NCI-H2081 treated with DMSO at 0.1 percent for 48 hours (cell line): ENCODE measurements around the gene SETD3.

ENCODE experiments used
- DNase-seq: peaks from one replicate; lab custom pipeline; 2025; lab: John Stamatoyannopoulos, UW

The SETD3 gene

GRCh38 chr14:99516871-99517642, 36.4 kb upstream of the SETD3 start:
- no peak for DNase-seq

DNA sequence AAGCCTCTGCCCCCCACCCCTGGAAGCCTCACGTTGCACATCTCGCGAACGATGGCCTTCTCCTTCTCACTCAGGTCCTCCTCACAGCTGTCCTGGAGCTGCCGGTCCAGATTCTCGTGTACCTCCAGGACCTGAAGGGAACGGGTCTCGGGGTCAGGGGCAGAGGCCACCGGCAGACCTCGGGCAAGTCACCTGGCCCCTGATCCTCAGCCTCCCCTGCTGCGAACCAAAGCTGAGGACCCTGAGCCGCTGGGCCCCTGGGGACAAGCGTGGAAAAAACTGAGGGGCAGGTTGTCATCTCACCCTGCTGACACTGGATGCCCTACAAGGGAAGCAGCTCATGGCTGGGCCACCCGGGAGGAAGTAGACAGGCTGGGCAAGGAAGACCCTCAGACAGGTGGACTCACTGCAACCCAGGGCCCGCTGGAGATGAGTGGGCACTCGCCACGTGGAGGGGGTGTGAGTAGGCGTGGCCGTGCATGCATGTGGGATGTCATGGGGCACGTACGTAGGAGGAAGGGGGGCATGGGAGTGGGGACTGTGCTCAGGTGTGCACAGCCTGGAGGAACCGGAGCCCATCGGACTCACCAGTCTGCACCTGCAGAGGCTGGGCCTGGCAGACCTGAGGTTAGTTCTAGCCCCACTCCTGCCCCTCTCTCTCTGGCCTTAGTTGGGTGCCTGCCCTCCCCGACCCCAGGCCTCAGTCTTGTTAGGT, 35.7 kb upstream of the SETD3 start:
- DNase-seq, result no peak

DNA sequence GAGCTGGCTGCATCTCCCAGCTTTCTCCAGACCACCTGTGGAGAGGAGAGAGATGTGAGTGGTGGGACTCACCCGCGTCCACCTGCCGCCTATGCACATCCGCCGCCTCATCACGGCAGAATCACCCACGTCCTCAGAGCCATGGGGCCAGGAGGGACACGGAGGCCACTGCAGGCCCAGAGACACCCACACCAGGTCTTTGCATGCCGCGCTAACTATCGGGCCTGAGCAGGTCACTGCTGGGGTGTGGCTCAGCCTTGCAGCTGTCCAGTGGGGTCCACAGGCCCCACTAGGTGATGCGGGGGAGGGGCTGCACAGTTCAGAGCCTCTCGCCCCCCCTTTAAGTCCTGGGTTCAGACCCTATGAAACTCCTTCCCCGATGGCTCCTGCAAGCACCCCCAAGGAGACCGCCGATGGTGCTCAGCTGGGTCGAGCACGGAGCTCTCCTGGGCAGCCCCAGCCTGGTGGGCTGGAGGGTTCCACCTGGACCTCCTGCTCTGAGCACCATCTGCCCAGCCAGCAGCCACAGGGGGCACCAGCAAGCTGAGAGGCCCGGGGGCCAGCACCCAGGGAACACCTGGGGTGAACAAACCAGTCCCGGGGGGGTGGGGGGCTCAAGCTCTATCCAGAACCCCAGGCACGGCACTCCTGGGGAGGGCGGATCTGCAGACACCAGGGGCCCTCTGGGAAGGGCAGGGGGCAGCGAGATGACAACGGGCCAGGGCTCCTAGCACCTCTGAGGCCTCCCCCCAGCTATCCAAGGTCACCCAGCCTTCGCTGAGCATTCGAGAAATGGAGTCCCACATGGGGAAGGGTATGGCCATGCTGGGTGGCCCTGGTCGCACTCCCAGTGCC, 34.9 kb upstream of the SETD3 start:
- DNase-seq, result no peak

DNA sequence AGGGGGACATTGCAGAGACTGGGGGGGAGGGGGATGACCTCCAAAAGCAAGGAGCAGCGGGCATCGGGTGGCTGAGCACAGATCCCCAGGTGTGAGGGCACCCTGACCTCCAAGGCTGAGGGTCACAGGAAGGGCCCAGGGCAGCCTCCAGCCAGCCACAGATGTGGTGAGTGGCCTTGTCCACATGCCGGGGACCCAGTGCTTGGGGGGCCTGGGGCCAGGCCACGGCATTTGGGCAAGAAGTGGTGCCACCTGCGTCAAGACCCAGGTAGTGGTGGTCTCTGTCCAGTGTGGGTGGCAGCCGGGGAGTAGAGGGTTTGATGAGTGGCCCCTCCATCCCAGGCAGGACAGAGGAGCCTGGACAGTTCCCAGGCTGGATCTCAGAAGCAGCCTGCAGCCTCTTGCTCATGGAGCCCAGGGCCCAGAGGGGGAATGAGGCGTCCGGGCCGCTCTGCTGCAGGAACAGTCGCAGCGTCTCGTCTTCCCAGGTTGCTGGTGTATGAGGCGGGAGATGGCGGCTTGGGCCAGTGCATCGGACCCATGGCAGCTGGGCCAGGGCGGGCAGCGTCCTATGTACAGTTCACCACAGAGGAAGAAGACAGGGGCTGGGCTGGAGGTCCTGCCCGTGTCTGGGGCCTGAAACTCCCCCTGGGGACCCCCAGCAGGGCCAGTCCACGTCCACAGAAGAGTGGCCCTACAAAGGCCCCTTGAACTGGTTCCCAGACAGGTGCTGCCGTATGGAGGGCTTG, 34.1 kb upstream of the SETD3 start:
- no peak for DNase-seq

GRCh38 chr14:99513946-99514551, 33.4 kb upstream of the SETD3 start:
- no peak for DNase-seq

DNA sequence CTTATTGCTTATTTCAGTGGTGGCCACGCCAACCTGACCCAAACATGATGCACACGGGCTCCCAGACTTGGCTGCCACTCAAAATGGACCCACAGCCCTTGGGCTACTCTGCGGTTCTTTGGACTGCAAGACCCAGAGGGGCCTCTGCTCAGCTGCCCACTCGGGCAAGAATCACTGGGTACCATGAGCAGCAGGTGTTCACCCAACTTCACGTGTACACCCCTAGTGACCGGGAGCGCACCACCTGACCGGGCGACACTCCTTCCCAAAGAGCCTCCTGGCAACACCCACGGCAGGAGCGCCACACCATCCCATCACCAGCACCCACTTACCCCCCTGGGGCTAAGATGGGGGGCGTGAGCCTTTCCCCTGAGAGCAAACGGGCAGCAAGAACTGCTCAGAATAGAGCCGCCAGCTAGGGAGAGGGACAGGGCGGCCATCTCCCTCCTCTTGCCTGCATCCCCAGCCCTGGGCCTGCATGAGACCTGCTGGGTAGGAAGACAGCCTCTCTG, 32.6 kb upstream of the SETD3 start:
- no peak for DNase-seq

DNA sequence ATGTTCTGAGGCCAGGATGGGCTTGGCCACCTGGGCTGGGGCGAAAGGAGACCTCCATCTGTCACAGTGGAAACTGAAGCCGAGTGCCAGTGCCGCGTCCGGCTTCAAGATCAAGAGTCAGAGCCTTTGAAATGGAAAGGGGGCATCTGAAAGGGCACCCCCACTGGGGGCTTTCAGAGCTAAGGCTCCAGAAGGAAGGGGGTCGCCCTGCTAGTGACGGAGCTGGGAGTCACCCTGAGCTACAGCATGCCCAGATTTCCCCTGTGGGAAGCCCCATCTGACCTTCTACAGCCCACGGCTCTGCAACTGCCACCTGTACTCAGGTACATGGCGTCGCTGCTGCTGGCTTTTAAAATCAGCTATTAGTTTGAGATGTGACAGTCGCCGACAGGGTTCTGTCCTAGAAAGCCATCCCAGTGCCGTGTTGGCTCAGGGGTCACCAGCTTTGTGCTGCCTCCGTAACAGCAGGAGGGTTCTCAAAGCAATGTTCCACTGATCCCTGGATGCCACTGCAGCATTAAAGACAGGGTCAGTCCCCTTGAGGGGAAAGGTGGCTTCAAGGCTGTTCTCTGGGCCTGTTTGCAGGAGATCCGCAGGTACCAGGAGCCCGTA, 32.0 kb upstream of the SETD3 start:
- no peak for DNase-seq

DNA sequence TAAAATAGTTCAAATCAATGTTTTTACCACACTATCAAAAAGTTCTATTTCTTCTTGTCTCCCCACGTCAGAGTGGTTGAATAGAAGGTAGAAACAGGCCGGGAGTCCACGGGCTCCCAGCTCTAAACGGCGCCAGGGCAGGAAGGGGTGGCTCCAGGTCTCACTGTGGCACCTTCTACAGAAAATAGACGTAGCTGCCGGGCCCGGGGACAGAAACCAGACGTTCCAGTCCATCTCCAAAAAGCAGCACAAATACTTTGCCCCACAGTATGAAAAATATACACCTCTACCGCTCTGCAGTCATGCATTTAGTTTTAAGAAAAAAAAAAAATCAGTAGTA, 31.4 kb upstream of the SETD3 start:
- no peak for DNase-seq

DNA sequence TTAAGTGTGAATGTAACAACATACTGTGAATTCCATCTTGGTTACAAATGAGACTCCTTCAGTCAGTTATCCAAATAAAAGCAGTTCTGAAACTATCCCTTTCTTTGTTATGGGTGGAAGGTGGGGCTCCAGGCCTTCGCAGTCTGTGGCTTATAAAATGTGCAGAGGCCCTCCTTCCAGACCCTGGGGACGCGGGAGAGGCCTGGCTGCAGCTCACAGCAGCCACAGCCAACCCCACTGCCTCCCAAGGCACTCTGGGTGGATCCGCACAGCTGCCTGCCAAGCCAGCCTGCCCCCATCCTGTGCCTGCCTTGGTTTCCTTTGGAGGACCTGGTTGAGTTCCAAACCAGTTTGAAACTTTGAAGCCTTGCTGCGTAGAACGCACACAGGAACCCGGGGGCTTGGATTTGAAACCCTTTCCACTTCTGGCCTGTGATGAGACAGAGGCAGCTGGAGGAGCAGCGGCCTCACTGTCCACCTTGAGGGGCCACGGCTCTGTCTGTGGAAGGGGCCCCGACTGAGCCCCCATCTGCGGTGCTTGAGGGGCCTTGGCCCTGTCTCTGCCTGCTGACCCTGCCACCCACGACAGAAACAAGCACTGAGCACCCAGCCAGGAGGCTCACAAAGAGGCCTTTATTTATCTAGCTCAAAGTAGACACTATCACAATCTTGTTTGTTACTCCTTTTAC, 30.9 kb upstream of the SETD3 start:
- DNase-seq, result no peak

DNA sequence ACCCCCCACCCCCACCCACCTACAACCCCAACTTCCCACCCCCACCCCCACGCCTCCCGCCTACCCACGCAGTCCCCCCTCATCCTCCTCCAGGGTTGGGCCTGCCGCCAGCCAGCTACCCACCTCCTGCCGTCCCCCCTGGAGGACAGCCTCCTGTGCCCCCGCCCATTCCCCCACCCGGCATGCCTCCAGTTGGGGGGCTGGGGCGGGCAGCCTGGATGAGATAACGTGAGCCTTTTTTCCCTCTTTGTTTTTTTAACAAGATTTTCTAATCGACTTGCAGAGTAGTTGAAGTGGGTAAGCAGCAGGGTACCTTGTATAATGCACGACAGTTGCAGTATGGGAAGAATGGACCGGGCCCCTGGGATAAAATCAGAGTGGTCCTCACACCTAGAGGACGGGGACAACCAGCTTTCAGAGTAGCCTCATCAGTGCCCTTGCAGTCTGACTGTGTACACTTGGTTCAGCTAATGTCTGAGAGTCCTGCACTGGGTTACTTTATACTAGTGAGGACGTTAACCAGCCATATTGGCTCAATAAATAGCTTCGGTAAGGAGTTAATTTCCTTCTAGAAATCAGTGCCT, 30.0 kb upstream of the SETD3 start:
- no peak for DNase-seq

DNA sequence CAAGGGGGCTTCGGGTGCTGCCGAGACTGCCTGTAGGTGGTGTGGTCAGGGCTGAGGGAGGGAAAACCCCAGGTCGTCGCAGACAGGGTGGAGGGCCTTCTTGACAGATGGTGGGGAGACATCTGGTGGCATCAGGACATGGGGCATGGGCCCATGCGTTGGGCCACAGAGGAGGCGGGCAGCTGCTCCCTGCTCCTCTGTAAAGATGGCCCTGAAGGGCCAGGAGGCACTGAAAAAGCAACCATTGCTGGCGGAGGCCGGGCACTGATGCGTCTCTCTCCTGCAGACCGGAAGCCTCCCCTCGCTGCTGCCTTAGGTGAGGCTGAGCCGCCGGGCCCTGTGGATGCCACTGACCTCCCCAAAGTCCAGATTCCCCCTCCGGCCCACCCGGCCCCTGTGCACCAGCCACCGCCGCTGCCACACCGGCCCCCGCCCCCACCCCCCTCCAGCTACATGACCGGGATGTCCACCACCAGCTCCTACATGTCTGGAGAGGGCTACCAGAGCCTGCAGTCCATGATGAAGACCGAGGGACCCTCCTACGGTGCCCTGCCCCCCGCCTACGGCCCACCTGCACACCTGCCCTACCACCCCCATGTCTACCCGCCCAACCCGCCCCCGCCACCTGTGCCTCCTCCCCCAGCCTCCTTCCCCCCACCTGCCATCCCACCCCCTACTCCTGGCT, 29.4 kb upstream of the SETD3 start:
- no peak for DNase-seq

DNA sequence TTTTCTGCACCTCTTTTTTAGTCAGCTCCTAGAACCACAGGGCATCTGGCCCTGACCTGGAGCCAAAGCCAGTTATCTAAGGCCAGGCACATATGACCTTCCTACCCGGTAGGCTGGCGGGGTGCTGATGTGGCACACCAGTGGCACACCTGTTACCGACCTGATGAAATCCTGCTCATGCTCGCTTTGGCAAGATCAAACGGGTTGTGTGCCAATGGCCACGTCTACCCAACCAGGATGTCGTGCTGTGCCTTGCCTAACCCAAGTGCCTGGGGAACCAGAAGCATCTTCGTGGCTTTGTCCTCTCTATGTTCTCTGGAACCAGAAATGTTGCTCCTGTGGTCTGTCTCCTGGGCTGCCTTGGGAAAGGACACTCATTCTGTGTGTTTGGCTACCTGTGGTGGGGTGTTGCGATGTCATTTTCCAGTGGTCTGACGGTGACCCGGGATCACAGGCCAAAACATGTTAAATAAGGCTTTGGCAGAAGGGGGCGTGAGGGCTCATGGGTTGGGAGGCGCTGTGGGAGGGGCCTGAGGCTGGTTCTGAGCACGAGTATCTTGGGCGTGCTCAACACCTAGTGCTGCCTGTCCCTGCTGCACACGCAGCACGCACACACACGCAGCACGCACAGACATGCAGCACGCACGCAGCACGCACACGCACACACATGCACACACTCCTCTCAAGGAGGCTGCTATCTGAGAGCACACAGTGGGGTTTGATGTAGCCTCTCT, 28.4 kb upstream of the SETD3 start:
- DNase-seq, result no peak

DNA sequence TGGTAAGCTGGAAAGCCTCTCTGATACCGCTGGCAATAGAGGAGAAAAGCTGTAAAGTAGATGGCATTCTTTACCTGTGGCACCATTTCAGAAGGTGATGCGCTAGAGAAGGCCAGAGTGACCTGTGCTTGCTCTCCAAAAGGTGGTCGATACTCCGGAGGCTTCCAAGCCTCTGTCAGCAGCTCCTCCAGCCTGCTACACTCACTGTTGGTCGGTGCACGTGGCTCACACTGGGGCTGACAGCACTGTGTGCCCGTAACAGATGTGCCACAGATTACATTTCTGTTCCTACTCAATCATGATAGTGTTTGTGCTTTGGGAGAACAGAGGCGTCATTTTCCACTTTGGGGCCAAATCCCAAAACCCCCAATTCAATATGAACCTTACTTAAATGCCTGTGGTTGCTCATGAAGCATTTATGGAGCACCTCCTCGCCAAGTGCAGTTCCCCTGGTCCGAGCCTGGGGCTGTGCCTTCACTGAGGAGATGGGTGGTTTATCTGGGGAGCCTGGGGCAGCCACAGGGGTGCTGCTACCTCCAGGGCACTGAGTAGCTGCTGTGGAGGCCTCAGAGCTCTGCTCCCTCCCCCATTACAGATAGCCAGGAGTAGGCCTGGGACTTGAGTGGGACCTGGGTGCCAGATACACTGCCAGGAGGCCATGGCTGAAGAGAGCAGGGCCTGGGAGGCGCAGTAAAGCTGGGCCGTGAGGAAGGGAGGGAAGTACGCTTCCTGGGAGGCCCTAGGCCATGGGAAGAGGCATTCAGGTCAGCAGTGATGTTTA, 27.4 kb upstream of the SETD3 start:
- DNase-seq, result no peak

GRCh38 chr14:99506276-99506675, 25.6 kb upstream of the SETD3 start:
- no peak for DNase-seq

DNA sequence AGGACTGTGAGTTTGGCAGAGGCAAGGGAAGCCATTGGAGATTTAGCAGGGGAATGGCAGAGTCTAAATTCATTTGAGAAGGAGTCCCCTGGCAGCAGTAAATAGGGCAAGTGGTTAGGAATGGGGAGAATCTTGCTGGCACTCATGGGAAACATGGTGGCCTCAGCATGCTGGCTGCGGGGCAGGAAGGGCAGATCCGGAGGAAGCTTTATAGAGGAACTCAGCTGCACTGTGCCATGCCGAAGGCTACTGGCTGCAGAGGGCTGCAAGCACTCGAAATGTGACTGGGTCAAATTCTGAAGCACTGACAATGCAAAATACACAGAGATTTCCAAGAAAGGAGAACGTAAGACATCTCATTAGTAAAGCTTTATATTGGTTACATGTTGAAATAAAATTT, 24.4 kb upstream of the SETD3 start:
- no peak for DNase-seq

- DNase-seq, result no peak
These were observed 23.3 kb upstream of the SETD3 start for GRCh38 chr14:99503848-99504453.

DNA sequence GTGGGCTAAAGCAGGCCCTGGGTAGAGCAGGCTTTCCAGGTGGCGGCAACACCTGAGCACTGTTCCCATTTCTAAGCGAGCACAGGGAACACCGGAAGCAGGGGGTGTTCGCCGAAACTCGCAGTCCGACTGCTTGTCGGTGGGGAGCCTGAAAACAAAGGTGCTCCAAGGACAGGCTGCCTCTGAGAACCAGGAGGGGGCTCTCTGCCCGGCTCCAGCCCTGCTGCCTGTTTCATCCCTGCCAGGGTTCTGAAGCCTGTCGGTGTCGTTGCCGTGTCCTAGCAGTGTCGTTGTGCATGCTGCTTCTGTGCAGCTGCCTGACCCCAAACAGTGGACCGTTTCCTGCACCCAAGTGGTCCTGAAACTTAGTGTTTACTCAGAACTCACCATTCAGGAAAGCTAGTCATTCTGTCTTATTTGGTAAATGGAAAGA, 22.3 kb upstream of the SETD3 start:
- no peak for DNase-seq

DNA sequence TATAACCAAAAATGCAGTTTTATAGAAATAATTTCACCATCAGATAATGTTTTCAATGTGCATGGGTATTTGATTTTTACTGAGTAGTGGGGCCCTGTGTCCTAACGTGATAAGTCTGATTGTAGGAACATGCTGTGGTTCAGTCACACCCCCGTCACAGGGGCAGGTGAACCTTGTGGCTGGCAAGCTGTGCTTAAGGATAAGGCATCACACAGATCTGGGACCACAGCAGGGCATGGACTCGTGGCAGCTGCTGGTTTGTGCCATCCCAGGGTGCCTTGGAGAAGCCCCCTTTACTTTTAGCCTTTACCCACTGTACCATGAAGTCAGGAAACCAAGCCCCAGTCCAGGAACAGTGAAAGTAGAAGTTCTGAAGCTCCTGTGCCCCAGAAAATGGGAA, 17.2 kb upstream of the SETD3 start:
- no peak for DNase-seq
